HG02678 (cell line): ENCODE data around the gene SIGLEC15.
"Not testable (repeated sequence)": the region's sequence is repeated elsewhere in the genome, so short reads cannot be mapped to it uniquely, and the experiment has no call there.

Experiments
- ATAC-seq: cut with Tn5 transposase; IDR thresholded peaks from one replicate; pipeline ENCODE4 v1.9.1; 2021; ENCODE audit warnings: mild to moderate bottlenecking, moderate library complexity; ENCODE audit not compliant: unreplicated experiment

Gene SIGLEC15

DNA sequence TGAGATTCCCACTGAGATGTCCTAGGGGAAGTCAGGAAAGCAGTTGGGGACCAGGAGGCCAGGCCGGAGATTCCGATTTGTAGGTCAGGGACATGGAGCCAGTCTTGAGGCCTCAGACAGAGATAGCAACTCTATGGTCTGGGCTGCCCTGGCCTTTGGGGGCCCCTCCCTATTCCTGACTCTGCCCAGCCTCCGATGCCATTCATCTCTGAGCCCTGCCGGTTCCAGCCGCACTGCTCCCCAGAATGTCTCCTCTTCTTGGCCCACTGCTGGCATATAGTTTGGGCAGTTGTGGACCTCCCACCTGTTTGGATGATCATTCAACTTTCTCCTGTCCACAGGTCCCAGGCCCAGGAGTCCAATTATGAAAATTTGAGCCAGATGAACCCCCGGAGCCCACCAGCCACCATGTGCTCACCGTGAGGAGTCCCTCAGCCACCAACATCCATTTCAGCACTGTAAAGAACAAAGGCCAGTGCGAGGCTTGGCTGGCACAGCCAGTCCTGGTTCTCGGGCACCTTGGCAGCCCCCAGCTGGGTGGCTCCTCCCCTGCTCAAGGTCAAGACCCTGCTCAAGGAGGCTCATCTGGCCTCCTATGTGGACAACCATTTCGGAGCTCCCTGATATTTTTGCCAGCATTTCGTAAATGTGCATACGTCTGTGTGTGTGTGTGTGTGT, 16.4 kb downstream of the SIGLEC15 start:
- no peak for ATAC-seq

DNA sequence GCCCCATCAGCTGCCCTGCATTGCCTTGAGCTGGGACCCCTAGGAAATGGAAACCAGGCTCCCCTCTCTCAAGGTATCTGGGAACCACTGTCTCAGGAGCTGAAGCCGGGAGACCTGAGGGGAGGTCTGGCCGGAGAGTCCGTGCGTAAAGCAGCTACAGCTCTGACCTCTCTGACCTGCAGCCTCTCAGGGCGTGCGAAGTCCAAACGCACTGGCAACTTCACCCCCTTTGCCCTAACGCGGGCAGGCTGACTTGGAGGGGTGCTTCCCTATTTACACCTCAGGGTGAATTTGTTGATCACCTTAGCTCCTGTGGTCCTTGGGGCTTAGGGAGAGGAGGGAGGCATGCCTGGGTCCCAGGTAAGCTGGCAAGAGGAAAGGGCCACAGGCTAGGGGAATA, 17.5 kb downstream of the SIGLEC15 start:
- ATAC-seq, result no peak

DNA sequence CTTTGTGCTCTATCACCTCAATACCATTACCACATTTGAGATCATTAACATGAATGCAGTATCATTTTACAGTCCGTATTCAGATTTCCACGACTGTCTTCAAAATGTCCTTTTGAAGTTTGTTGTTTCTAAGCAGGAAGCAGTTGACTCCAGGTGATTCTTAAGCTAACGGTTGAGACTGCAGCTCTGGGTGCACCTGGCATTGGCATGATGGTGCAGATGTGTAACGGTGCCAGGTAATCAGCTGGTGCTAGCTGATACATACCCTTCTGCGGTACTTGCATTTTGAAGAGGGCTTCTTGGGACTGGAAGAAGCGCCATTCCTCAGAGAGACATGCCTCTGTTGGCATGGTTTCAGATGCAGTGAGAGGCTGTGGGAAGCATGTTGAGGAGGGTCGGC, 19.5 kb downstream of the SIGLEC15 start:
- ATAC-seq, result no peak

DNA sequence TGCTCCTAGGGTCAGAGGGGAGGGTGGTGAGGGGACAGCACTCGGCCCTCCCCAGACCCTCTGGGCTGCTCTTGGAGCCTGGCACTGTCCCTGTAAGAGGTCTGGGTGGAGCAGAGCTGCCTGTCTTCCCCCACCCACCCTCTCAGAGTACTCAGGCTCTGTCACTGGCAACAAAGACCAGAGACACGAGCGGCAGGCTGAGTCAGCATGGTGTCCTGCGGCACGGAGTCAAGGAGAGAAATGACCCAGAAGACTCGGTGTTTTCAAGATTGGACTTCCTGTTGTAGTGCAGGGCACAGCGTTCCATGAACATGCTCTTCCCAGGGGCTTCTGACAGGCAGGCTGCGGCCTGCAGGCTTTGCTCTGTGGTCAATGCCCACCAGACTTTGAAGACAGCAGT, 19.9 kb downstream of the SIGLEC15 start:
- ATAC-seq, result no peak

DNA sequence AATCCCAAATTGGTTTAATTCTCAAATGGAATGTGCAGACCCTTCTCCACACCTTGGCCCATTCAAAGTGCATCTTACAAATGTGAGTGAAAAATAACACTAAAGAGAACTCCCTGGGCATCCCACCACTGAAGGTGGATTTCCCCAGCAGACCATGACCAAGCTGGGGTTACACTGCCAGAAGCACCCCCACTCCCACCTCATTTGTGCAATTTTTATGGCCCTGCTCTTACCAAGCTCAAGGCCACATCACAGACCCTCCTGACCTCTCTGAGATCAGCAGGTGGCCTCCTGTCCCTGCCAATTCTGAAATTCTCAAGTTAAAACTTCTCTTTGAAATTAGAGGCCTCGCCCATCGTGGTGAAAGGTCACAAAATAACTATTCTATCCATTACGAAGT, 21.6 kb downstream of the SIGLEC15 start:
- no peak for ATAC-seq

DNA sequence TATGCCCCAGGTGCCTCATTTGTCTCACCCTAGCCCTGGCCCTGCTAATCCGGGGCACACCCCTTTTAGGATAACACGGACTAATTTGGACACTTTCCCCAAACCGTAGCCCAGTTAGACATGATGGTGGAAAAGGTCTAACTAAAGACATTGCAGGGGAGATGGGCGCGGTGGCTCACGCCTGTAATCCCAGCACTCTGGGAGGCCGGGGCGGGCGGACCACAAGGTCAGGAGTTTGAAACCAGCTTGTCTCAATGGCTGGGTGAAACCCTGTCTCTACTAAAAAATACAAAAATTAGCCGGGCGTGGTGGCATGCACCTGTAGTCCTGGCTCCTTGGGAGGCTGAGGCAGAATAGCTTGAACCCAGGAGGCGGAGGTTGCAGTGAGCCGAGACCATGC, 23.2 kb downstream of the SIGLEC15 start:
- not testable (repeated sequence) for ATAC-seq

DNA sequence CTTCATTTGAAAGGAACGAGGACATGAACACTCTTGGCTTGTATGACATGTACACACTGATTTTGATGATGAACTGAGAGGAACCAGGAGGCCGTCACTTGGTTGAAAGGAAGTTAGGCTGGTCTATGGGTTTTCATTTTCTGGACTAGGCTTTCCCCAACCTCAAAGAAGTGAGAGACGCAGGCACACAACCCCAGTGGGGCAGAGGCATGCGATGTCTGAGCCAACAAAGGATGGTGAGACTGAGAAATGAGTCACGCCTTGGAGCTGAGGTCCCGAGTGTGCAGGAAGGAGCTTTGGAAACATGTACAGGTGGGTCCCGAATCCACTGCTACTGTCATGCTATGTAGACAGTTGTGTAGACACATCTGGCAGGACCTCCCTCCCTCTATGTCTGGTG, 24.1 kb downstream of the SIGLEC15 start:
- ATAC-seq, result no peak

DNA sequence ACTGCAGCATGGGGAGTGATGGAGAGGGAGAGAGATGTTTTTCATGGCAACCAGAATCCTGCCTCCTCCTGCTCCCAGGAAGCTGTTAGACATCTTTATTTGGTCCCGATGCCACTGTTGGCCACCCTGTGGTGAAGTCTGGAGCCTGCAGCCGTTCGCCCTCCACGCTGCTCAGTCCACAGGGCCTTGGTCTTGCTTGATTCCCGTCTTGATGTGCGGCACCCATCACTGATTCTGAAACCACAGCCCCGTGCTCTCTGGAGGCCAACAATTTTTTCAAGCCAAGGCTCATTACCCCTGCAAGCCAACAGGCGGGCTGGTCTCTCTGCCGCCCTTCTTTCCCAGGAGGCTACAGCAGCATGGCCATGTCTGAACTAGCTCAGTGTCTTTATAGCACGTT, 24.5 kb downstream of the SIGLEC15 start:
- no peak for ATAC-seq

DNA sequence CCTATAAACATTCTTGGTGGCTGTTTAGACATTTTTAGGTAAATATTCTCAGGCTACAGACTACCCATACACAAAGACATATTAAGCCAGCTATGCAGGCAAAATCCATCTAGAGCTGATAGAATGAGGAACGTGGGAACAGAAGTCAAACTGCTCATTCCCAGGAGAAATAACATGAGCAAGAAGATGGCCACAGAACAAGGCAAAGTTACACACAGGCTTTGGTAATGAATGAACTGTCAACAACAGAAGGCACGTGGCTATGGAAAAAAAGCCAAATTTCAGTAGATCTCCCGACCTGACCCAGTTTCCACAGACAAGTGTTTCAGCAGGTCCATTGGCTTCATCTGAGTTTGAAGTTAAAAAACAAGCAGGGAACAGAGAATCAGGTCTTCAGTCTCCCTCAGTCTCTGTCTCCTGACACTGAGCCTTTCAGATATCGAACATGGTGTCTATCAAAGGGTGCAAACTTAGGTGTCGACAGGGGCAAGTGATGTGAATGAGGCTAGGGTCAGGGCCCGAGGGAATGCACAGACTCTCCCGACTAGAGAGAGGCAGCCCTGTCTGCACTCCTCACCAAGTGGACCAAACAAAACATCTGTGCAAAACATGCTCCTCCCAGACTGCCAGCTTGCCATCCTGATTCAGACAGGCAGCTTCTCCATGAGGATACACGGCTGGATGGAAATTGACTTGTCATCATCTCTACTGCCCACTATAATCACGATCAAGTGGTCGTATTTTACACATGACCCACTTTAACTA, 25.9 kb downstream of the SIGLEC15 start:
- ATAC-seq, result no peak

DNA sequence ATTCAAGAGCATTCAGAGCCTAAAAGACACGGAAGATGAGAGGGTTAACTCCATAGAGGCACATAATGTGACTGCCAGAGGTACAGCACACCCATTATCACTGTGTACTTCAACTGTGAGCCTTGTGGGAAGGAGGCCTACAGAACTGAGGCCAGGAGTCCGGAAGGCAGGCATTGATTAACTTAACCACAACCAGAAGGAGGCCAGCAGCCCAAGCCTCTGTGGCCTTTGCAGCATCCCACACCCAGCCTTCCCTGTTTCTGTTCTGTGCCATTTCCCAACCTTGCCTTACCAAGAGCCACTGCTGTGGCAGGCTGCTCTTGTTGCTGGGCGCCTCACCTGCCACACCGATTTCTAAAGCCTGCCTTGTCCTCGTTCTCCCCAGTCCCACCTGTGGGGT, 27.2 kb downstream of the SIGLEC15 start:
- ATAC-seq, result no peak

DNA sequence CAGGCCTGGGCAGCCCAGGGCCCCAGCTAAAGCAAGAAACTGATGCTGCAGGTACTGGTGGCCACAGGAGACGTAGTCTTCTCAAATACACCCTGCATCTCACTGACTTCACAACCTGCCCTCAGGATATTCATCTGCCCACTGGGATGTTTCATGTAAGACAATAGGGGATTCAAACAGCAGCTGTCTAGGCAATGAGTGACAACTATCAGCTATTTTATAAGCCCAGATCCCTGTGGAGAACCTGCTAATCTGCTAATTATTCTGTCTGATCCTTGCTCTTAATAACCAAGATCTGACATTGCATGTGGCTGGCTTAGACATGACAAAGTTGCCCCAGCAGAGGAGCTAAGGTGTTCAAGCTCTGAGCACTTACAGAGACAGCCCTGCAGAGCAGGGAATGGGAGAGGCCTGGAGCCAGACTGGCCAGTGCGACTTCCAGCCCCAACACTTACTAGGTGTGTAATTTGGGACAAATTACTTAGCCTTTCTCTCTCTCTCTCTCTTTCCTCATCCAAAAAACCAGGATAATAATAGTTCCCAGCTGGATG, 28.6 kb downstream of the SIGLEC15 start:
- ATAC-seq, result no peak

DNA sequence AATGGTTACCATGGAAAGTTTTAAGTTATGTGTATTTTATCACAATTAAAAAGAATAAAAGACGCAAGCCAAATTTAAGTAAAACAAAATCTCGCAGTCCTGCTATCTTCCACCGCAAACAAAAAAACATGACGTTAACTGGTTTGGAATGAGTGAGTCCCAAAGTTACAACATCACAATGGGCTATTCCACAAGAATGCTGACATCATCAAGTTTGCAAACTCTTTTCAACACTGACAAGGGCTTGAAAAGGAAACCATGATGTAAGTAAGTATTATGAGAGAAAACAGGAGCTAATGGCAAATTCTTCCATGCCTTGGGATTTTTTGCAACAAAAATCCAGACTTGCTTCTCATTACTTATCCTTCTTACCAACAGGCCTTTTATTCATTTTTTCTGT, 31.1 kb downstream of the SIGLEC15 start:
- ATAC-seq, result no peak

DNA sequence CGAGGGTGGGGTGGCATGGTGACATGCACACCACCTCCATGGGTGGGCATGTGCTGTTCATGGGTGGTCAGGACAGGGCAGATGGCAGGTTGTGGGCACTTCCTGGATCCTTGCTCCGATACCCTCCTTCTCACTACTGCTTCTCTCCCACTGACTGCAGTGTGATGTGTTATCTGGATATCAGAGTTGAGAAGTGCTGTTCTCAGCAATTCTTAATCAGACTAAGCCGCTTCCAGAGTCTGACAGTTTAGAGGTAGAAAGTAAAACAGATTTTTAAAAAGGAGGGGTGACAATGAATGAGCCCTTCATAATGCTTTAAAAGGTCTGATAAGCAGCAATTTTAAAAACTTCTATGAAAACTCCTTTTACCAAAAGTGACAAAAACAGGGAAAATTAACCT, 33.9 kb downstream of the SIGLEC15 start:
- ATAC-seq, result no peak

DNA sequence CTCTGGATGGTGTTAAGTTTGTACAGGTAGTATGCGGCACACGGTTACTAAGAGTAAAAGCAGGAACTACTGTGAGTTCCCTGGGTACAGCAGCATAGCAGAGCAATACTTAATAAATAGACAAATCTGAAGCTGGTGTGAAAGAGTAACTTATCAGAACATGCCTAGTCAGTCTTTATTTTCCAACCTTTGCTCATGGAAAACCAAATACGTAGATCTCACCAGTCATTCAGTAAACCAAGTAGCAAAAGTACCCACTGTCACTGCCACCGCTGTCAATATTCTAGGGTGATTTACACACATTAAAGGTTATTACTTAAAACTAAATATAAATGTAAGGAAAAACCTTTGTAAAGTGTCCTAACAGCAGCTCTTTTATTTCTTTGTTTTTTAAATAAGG, 35.0 kb downstream of the SIGLEC15 start:
- ATAC-seq, result no peak

DNA sequence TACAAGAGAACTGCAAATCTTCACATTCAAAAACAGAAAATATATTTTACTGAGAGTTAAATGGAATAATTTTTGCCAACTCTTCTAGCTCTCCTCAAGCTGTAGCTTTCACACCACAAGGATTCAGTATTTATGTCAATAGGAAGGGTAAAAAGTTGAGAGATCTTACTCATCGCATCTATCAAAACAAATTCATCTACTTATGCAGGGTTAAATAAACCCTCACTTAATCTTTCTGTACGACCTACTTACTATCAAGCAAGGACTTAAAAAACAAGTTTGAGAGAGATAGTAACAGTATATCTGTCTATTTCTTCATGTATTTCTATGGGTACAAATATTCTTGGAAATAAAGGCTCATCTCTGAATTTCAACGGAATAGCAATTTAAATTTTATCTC, 35.5 kb downstream of the SIGLEC15 start:
- no peak for ATAC-seq

DNA sequence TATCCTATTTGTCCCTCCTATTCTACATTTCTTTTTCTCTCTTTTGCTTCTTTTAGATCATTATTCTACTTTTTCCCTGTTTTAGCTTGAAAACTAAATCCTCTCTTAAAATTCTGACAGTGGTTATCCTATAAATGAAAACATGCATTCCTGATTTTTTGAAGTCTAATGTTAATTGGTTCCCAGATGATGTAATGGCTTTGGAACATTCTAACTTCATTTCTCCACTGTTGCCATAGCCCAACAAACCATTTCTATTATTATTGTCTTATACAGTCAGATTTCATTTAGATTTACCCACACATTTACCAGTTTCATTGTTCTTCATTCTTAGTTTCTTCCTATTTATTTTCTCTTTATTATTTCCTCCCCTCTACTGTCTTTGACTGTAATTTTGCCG, 36.5 kb downstream of the SIGLEC15 start:
- ATAC-seq, result no peak

DNA sequence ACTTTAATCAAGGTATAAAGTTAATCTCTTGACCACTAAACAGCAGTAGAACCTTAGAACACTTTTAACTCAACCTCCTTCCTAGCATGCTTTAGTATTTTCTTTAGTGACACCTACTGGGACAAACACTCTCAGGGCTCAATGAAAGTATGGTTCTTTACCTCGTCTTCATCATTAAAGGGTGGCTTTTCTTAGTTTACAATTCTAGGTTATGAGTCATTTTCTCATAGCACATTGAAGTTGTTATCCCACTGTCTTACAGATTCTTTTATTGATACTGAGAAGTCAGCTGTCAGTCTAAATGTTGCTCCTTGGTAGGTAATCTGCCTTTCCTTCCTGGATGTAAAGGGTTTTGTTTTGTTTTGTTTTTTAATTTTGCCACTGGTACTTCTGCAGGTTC, 38.0 kb downstream of the SIGLEC15 start:
- no peak for ATAC-seq

DNA sequence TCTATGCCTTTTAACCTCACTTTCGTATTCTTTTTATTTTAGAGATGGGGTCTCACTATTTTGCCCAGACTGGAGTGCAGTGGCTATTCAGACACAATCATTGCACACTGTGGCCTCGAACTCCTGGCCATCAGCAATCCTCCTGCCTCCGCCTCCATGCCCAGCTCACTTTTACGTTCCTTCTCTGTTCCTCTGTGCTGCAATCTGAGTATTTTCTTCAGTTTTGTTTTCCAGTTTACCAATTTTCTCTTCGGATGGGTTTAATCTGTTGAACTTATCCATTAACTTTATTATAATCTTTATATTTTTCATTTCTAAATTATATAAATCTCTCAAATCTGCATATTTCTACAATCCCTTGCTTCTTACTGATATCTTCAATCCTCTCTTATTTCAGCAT, 38.6 kb downstream of the SIGLEC15 start:
- no peak for ATAC-seq

DNA sequence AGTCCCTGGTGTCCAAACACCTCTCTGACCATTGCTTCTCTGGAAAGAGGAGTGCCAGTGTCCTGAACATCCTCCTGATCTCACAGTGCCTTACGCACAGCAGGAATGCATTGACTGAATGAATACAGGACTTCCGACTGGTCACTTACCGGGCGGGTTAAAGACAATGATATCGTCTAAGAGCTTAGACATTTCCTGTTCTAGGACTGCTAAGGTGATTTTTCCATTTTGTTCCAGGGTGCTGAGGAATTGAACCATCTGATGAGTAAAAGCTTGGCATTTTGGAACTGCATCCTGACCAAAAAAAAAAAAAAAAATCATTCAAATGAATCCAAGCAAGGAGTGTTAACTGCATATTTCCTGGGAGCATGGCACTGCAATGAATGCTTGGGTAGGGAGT, 40.0 kb downstream of the SIGLEC15 start:
- no peak for ATAC-seq

DNA sequence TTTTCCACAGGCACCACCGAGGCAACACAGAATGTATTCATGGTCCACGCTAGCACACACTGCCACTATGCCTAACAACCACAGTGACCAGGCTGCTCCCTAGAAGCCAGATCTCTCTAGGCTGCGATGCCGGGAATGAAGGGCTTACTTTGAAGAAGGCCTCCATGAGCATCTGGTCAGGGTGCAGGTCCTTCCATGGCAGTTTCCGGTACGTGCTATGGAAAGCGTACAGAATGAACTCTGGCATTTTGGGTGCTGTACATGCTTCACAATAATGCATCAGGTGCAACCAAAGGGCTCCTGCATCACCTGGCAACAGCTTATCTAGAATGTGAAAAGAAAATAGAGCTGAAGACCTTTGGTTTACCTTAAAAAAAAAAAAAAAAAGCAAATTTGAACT, 44.9 kb downstream of the SIGLEC15 start:
- no peak for ATAC-seq

DNA sequence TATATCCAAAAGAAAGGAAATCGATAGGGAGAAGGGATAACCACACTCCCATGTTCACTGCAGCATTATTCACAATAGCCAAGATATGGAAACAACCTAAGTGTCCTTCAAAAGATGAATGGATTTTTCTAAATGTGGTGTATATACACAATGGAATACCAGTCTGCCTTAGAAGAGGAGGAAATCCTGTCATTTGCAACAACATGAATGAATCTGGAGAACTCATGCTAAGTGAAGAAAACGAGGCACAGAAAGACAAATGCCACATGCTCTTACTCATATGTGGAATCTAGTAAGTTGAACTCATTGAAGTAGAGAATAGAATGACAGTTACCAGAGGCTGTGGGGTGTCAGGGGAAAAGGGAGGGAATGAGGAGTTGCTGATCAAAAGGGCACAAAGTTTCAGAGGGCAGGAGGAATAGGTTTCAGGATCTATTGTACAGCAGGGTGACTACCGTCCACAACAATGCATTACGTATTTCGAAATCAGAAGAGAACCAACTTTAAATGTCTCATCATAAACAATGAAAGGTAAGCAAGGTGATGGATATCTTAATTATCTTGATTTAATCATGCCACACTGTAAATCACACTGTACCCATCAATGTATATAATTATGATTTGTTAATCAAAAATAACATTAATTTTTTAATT, 46.1 kb downstream of the SIGLEC15 start:
- ATAC-seq, result no peak
